SK-N-SH (cell line): ENCODE results near the gene PGAP3. TPM values are rescaled to one million over a fixed set of nuclear protein-coding genes. Genes with fewer than 3 reads are reported as not detected.
A peak's percentile ranks its signal among the peaks of the same experiment; 100 is the strongest.

Experiments
- CTCF ChIA-PET: fragments of 300-600, 350-600 bp; formaldehyde crosslinking; extraction: SDS; loops from one replicate; lab custom pipeline; 2021; lab: Yijun Ruan, JAX
- POLR2A ChIA-PET: fragments of 350-600 bp; sonication (Branson Sonifier 250); formaldehyde crosslinking; extraction: SDS; loops from one replicate; lab custom pipeline; 2020; ENCODE audit warnings: antibody characterized with exemption, inconsistent platforms; lab: Yijun Ruan, JAX
- DNase-seq: peaks from one replicate; pipeline ENCODE4 v3.0.0; 2012
- H2AFZ ChIP-seq: fragments of 200-600 bp; sonication (generic); 2 replicates; pipeline ENCODE4 v1.8.1; 2016; ENCODE audit warnings: antibody characterized with exemption, mild to moderate bottlenecking, low read depth
- H3F3A ChIP-seq: fragments of 200-600 bp; sonication (generic); replicated peaks from 2 replicates; pipeline ENCODE3; 2016; ENCODE audit warnings: antibody characterized with exemption, mild to moderate bottlenecking; ENCODE audit not compliant: insufficient read depth
- H3K27ac ChIP-seq, 2 experiments: fragments of 200-500 bp in 1 of 2; fragments of 200-600 bp in 1 of 2; sonication (Bioruptor generic) in 1 of 2; sonication (generic), shearing (Covaris generic) in 1 of 2; 2 replicates each; pipeline versions ENCODE4 v1.5.1 to v1.6.1; 2014 to 2016; ENCODE audit warnings: low read depth in 2 of 2, inconsistent platforms in 1 of 2, low read length in 1 of 2, mild to moderate bottlenecking in 1 of 2, mixed read lengths in 1 of 2
- H3K27me3 ChIP-seq: fragments of 200-600 bp; sonication (generic), shearing (Covaris generic); 2 replicates; pipeline ENCODE4 v1.6.1; 2016; ENCODE audit warnings: mixed run types; ENCODE audit not compliant: insufficient read depth
- H3K36me3 ChIP-seq, 2 experiments: fragments of 200-500 bp in 1 of 2; fragments of 200-600 bp in 1 of 2; sonication (Bioruptor generic) in 1 of 2; sonication (generic) in 1 of 2; replicated peaks in 1 of 2; 2 replicates each; pipeline versions ENCODE3 to v1.5.1; 2014 to 2016; ENCODE audit warnings: low read length in 1 of 2, mild to moderate bottlenecking in 1 of 2; ENCODE audit not compliant: insufficient read depth in 2 of 2, control insufficient read depth in 1 of 2
- H3K4me1 ChIP-seq, 2 experiments: fragments of 200-500 bp in 1 of 2; fragments of 200-600 bp in 1 of 2; sonication (Bioruptor generic) in 1 of 2; sonication (generic), shearing (Covaris generic) in 1 of 2; 2 replicates each; pipeline versions ENCODE4 v1.5.1 to v1.6.1; 2014 to 2016; ENCODE audit warnings: low read depth in 1 of 2, low read length in 1 of 2, mixed run types in 1 of 2; ENCODE audit not compliant: insufficient read depth in 2 of 2, control insufficient read depth in 1 of 2
- H3K4me2 ChIP-seq: fragments of 200-600 bp; sonication (generic), shearing (Covaris generic); 2 replicates; pipeline ENCODE4 v1.6.1; 2017; ENCODE audit warnings: mixed run types
- H3K4me3 ChIP-seq, 2 experiments: fragments of 200-500 bp in 1 of 2; fragments of 200-600 bp in 1 of 2; sonication (Bioruptor generic) in 1 of 2; sonication (generic), shearing (Covaris generic) in 1 of 2; 2 replicates each; pipeline versions ENCODE4 v1.5.1 to v1.8.1; 2014 to 2016; ENCODE audit warnings: low read depth in 2 of 2, inconsistent platforms in 1 of 2, low read length in 1 of 2, mild to moderate bottlenecking in 1 of 2, mixed read lengths in 1 of 2, moderate library complexity in 1 of 2
- H3K79me2 ChIP-seq: fragments of 200-600 bp; sonication (generic); 2 replicates; pipeline ENCODE4 v1.8.1; 2017; ENCODE audit warnings: mild to moderate bottlenecking; ENCODE audit not compliant: insufficient read depth
- H3K9ac ChIP-seq: fragments of 200-600 bp; sonication (generic); 2 replicates; pipeline ENCODE4 v1.6.1; 2017; ENCODE audit warnings: mixed run types
- H3K9me2 ChIP-seq: fragments of 200-600 bp; sonication (generic); 2 replicates; pipeline ENCODE4 v1.6.1; 2017; ENCODE audit warnings: mixed run types
- H3K9me3 ChIP-seq: fragments of 200-600 bp; sonication (generic); 2 replicates; pipeline ENCODE4 v1.6.1; 2017; ENCODE audit warnings: mixed run types, mild to moderate bottlenecking, moderate library complexity
- H4K20me1 ChIP-seq: fragments of 200-600 bp; sonication (generic); 2 replicates; pipeline ENCODE4 v1.6.1; 2017; ENCODE audit warnings: mild to moderate bottlenecking, mixed run types; ENCODE audit not compliant: insufficient read depth
- CTCF ChIP-seq: fragments of 200-600 bp; sonication (generic); IDR thresholded peaks from 2 replicates; pipeline ENCODE4 v1.6.1; 2017; ENCODE audit warnings: antibody characterized with exemption, mild to moderate bottlenecking, moderate library complexity
- ELF1 ChIP-seq: IDR thresholded peaks from 2 replicates; pipeline ENCODE4 v1.4.0; 2012
- EP300 ChIP-seq, 2 experiments: IDR thresholded peaks; 2 replicates each; pipeline versions ENCODE4 v1.4.0 to v1.6.1; 2012; ENCODE audit warnings: borderline replicate concordance in 1 of 2, low read depth in 1 of 2, low read length in 1 of 2
- FOSL2 ChIP-seq: IDR thresholded peaks from 2 replicates; pipeline ENCODE4 v1.4.0; 2012; ENCODE audit warnings: low read depth, mild to moderate bottlenecking, moderate library complexity, borderline replicate concordance
- GABPA ChIP-seq: IDR thresholded peaks from 2 replicates; pipeline ENCODE4 v1.4.0; 2012; ENCODE audit warnings: low read depth, mild to moderate bottlenecking
- JUND ChIP-seq: IDR thresholded peaks from 2 replicates; pipeline ENCODE4 v1.4.0; 2012
- MAX ChIP-seq: IDR thresholded peaks from 2 replicates; pipeline ENCODE4 v1.4.0; 2012; ENCODE audit warnings: low read depth
- MXI1 ChIP-seq: IDR thresholded peaks from 2 replicates; pipeline ENCODE4 v1.6.1; 2012; ENCODE audit warnings: mild to moderate bottlenecking, low read depth, low read length, improper control_type of control experiment
- NFIC ChIP-seq: IDR thresholded peaks from 2 replicates; pipeline ENCODE4 v1.4.0; 2012; ENCODE audit warnings: borderline replicate concordance
- NRF1 ChIP-seq: IDR thresholded peaks from 2 replicates; pipeline ENCODE4 v1.6.1; 2012; ENCODE audit warnings: low read depth, mild to moderate bottlenecking, low read length
- PBX3 ChIP-seq: IDR thresholded peaks from 2 replicates; pipeline ENCODE4; 2012
- RAD21 ChIP-seq: IDR thresholded peaks from 2 replicates; pipeline ENCODE4 v1.6.1; 2012; ENCODE audit warnings: mild to moderate bottlenecking, low read length
- RCOR1 ChIP-seq: fragments of 150-350 bp; IDR thresholded peaks from 2 replicates; pipeline ENCODE4 v1.6.1; 2017; ENCODE audit warnings: antibody characterized with exemption, low read length
- RXRA ChIP-seq: IDR thresholded peaks from 2 replicates; pipeline ENCODE4 v1.4.0; 2012; ENCODE audit warnings: low read depth, mild to moderate bottlenecking, borderline replicate concordance
- SIN3A ChIP-seq: IDR thresholded peaks from 2 replicates; pipeline ENCODE4 v1.6.1; 2012; ENCODE audit warnings: low read depth, mild to moderate bottlenecking, low read length, moderate library complexity, borderline replicate concordance
- SMC3 ChIP-seq: IDR thresholded peaks from 2 replicates; pipeline ENCODE4 v1.6.1; 2012; ENCODE audit warnings: low read depth, low read length, improper control_type of control experiment
- TAF1 ChIP-seq: IDR thresholded peaks from 2 replicates; pipeline ENCODE4 v1.6.1; 2012; ENCODE audit warnings: low read depth, mild to moderate bottlenecking, low read length, moderate library complexity, borderline replicate concordance
- YY1 ChIP-seq: IDR thresholded peaks from 2 replicates; pipeline ENCODE4 v1.4.0; 2012; ENCODE audit warnings: low read depth, mild to moderate bottlenecking
- WGBS: methylation state at CpG from one replicate; pipeline ENCODE4 v1.1.6; 2017; ENCODE audit warnings: low lambda C conversion rate; 5-methylcytosine and 5-hydroxymethylcytosine counted together
- polyA plus RNA-seq, 3 experiments: library from polyadenylated mRNA; depleted of rRNA; stranded (reverse); fragments of >200 nt; gene quantifications; 2 replicates each; pipeline ENCODE4 v1.2.3, GENCODE V29; 2012

Gene PGAP3
- polyA plus RNA-seq, 1 of the 3 experiments (the other 2 are of a cell fraction) = 20.9 TPM

- no peak for TF ChIP-seq NFIC
- no peak for TF ChIP-seq MXI1
- no peak for TF ChIP-seq SIN3A
- H3K9me2 ChIP-seq = no peaks in the 10 kb centered on the region
- H3K27me3 ChIP-seq = no peaks in the 10 kb centered on the region
- POLR2A ChIA-PET = no interaction called here
- peaks cover 0 to 21% of the 10 kb centered on the region in 2 experiments; a peak in 2 of 4 replicates for H3K4me1 ChIP-seq
- no peaks in the 10 kb centered on the region for H3K9me3 ChIP-seq
- H3F3A ChIP-seq = no peaks in the 10 kb centered on the region
- peak overlapping the region; percentile 86 for H3K9ac ChIP-seq
- H3K27ac ChIP-seq = peak overlapping the region; percentile 59 to 77; a peak in 2 of 4 replicates
- H4K20me1 ChIP-seq = no peaks in the 10 kb centered on the region
- H3K79me2 ChIP-seq = peaks cover 45% of the 10 kb centered on the region
- peak overlapping the region; percentile 83 for H3K4me2 ChIP-seq
- H3K36me3 ChIP-seq = no peaks in the 10 kb centered on the region
- H3K4me3 ChIP-seq = peak overlapping the region; percentile 88 to 97
- CTCF ChIA-PET = interaction anchor here (2.4 to 17.4 kb wide), 3 partner anchors 14 to 89 kb away, joined by 9 to 332 read pairs (median 93); partner anchors contain the start of gene PPP1R1B
- 30% methylated on average over 6 of the region's 6 CpGs for WGBS
- no peak for DNase-seq
- H2AFZ ChIP-seq = peak overlapping the region; percentile 89; the same call in 1 of the 2 replicates
Measured at GRCh38 chr17:39636587-39636926, 51.3 kb downstream of the PGAP3 start.

GRCh38 chr17:39635614-39636176 lies 52.2 kb downstream of the PGAP3 start:
- TF ChIP-seq YY1 (no peak), FOSL2 (no peak), MXI1 (no peak), NRF1 (no peak), CTCF (no peak), RCOR1 (no peak), GABPA (no peak), SMC3 (no peak), EP300 (IDR thresholded peaks at IDR 0.05; ENCODE audit: borderline replicate concordance in 1 of 2, low read depth in 1 of 2, low read length in 1 of 2) (no peak), JUND (no peak), NFIC (no peak), RAD21 (no peak), RXRA (no peak), ELF1 (no peak), TAF1 (no peak), MAX (no peak), PBX3 (no peak)
- Histone ChIP-seq H2AFZ (no peak overlapping the region), H3F3A (no peaks in the 10 kb centered on the region), H3K36me3 (no peaks in the 10 kb centered on the region), H4K20me1 (no peaks in the 10 kb centered on the region), H3K9me3 (no peaks in the 10 kb centered on the region), H3K9me2 (no peaks in the 10 kb centered on the region), H3K27ac (no peak overlapping the region), H3K9ac (no peak overlapping the region), H3K27me3 (0 out of 2 replicates have a peak, but pooled peaks cover 1% of the 10 kb centered on the region), H3K4me1 (peaks cover 0 to 21% of the 10 kb centered on the region in 2 experiments; a peak in 2 of 4 replicates), H3K4me2 (peak overlapping the region; percentile 83; the same call in 1 of the 2 replicates), H3K79me2 (peaks cover 36% of the 10 kb centered on the region), H3K4me3 (no peak overlapping the region)
- ChIA-PET POLR2A (no interaction called here), CTCF (interaction anchor here (1.0 to 17.4 kb wide), 16 partner anchors 9 to 316 kb away, joined by 3 to 332 read pairs (median 8); partner anchors contain the start of genes PNMT and PPP1R1B)
- DNase-seq = no peak
- WGBS = 88% methylated on average over 6 of the region's 8 CpGs
